CD4-positive, alpha-beta T cell treated with Interleukin-4 for 1 hour (primary cell): Measurements from ENCODE around the gene NOX1.

Experiments
- DNase-seq, 2 donors: peaks; one replicate each; pipeline ENCODE4 v3.0.0-alpha.2; 2020 to 2022

The NOX1 gene

GRCh38 chrX:100874325-100874724 is at the start of gene NOX1:
Gene NOX1, minus strand, starts transcription at chrX:100874359. Its CDS starts 220 bp downstream, at chrX:100874139.
- no peak for DNase-seq

DNA sequence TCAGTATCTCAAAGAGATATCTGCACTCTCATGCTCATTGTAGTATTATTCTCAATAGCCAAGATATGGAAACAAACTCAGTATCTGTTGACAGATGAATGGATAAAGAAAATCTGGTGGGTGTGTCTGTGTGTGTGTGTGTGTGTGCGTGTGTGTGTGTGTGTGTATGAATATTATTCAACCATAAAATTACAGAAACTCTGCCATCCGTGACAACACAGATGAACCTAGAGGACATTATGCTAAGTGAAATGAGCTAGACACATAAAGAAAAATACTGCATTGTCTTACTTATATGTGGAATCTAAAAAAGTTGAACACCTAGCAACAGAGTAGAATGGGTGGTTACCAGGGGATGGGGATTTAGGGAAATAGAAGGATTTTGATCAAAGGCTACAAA is 41.4 kb upstream of the NOX1 start:
- DNase-seq = no peak

DNA sequence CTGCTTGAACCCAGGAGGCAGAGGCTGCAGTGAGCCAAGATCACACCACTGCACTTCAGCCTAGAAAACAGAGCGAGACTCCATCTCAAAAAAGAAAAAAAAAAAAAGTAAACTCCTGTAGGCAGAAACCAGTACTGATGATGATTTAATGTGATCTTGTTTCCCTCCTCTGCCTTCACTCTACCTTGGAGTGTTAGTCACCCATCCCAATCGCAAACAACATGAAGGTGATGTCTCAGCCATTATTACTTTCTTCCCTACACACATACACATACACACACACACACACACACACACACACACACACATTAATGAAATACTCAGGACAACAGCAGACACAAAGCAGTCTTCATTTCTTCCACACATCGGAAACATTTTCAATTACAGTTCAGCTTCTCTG is 39.0 kb upstream of the NOX1 start:
- DNase-seq = no peak

DNA sequence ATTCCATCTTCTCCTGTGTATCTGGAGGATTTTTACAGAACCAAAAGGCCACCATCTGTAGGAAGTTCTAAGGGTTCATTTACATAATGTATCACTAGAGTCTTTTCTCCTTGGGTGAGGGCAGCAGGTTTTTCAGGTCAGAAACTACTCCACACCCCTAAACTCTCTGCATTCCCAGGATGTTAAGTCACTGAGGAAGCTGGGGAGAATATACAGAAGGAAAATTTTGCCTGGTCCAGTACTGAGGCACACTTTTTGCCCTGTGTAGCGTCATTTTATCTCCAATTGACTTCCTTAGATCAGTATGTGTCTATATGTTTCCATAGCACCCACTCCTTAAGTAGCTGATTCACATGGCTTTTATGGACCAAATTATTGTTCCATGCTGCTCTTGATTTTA is 37.6 kb upstream of the NOX1 start:
- no peak for DNase-seq

DNA sequence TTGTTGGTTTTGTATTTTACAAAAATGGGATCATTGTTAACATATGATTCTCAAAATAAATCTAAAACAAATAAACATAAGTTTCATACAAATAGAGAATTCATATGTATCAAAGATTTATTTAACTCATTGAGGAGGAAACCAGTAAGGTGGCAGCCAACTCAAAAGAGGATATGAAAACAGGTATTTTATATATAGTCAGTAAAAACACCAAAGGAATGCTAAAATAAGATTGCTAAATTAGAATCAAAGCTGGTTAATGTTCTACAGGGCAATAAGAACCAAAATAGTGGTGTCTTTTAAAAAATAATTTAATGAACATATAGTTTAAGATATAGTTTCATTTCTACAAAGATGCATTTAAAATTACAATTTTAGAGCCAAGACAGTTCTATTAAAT is 31.5 kb upstream of the NOX1 start:
- no peak for DNase-seq

- DNase-seq = no peak
Measured at GRCh38 chrX:100904433-100904832, 30.3 kb upstream of the NOX1 start.

DNA sequence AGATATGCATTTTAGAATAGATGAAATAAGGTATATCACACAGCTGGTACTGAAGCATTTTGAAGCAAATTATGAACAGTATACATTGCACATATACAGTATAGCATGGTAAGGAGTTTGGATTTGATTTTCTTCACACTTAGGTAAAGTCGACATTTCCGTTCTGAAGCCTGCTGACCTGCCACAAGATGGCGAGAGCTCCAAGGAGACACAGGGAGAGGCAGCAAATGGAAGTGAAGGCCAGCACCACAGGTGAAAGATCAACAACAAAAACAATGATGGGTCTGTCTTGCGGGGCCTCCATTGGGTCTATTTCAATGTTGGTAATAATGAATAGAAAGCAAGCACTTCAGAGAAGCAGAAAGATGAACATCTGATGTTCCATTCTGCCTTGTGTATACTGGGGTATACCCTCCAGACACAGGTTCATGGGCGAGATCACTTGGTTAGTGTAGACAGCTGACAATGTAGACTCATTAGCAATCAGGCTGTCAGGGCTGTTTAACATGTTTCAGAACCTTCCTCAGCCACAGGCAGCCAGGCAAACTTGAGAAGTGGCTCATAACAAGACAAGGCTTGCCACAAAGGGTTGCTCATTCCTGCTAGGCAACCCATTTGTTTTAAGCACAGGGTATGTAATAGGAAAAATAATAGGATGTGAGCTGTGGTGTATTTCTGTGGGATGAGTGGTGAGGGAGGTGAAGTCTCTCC is 21.4 kb upstream of the NOX1 start:
- peak in 1 of 2 donors; percentile 6 for DNase-seq

GRCh38 chrX:100883654-100884053 is 9.5 kb upstream of the NOX1 start:
- no peak for DNase-seq

DNA sequence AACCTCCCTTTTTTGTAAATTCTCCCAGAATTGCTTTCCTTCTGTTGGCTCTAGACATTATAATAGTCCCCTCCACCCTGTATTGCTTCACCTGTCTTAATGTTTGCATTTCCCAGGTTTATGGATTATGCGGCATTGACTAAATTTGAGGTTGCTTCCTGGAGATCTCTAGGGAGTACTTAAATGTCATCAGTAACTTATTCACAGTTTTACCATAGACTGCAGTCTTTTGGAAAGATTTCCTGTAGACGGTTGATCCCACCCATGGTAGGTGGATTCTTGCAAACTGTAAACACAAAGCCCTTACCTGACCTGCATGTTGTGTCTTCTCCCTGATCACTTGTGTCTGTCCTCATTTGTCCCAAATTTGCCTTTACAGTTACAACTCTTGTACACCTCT is 6.2 kb upstream of the NOX1 start:
- no peak for DNase-seq

DNA sequence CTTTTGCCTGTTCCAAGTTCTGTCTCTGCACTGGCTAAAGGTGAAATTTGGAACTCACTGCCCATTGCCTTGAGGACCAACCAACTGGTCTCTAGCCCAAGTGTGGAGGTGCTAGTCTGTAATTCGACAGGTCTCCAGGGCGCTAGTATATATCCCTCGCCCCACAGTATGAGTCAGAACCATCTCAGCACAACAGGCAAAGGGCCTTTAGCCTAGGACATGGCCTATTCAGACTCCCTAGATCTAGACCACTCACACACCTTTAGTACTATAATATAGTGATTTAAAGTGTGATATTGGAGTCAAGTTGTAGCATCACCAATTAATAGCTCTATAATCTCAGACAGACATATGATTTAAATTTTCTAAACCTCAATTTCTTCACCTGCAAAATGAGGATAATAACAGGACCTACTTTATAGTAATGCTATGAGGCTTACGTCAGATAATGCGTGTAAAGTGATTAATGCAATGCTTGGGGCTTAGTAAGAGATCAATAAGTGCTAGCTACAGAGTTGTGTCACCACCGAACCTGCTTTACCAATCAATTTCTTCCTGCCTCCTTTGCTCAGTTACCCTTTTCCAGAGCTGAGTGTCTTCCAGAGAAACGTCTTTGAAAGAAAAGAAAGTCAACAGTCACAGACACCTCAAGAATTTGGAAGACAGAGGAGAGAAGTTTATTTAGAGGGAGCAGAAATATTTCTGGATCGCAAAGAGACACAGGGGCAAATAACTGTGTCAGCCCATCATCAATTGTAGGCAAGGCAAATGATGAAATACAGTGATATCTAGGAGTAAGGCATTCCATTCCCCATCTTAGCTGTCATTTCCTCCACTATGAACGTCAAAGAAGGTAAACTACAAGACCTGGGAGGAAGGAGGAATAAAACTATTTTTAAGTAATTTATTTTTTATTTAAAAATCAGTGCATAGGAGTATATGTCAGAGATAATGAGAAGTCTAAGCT is 2.3 kb downstream of the NOX1 start:
- no peak for DNase-seq

DNA sequence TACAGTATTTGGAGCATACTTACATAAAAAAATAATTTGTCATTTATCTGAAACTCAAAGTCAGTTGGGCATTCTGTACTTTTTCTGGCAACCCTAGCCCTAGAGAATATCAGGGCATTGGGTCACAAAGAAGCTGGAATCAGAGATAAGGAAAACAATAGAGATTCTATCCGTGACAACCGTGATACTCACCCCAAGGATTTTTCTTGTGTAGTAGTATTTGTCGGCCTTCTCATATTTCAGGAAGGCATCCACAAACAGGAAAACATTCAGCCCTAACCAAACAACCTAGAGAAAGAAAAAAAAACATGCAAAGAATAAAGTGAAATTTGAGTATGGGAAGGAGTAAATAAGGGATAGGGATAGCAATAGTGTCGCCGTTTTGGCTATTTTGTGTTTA is 3.6 kb downstream of the NOX1 start:
- DNase-seq = no peak

DNA sequence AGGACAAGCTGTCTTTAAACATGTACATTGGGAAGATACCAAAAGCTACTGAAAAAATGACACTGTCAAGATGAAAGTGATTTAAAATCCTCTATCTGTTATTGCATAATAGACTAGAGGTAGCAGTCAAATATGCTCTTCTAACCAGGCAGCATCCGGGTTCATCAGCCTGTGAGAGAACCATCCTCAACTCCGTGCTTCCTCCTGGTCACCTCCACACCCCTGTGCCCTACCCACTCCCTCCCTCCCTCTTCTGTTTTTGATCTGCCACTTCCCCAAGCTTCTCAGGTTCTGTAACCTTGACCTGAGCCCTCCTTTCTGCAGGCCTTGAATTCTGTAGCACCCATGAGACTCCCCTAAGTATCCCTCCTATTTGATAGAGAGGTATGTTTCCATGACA is 5.9 kb downstream of the NOX1 start:
- no peak for DNase-seq

GRCh38 chrX:100864657-100865391 is 9.3 kb downstream of the NOX1 start:
- DNase-seq = no peak

DNA sequence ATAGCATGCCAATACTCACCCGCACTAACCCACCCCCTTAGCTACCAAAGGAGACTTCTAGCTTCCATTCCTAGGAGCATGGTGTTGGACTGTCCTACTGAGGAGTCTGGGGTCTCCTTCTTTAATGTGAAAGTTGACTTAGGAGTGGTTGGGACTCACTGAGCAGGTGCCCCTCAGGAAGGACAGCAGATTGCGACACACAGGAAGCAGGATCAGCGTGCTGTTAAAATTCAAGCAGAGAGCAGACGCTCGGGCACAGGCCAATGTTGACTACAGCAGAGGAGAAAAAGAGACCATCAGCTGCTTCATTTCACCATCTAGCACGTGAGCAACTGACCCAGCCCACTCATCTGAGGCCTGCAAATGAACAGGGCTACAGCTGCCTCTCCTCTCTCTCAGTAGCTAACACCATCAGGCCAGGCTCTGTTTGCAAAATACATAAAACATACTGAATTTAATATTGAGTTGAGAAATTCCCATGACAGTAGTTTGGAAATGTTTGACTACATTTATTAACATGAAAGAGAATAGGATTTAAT is 10.8 kb downstream of the NOX1 start:
- DNase-seq = no peak

GRCh38 chrX:100852810-100853209 is 21.3 kb downstream of the NOX1 start:
- DNase-seq = no peak

- no peak for DNase-seq
Measured at GRCh38 chrX:100850317-100850716, 23.8 kb downstream of the NOX1 start.

DNA sequence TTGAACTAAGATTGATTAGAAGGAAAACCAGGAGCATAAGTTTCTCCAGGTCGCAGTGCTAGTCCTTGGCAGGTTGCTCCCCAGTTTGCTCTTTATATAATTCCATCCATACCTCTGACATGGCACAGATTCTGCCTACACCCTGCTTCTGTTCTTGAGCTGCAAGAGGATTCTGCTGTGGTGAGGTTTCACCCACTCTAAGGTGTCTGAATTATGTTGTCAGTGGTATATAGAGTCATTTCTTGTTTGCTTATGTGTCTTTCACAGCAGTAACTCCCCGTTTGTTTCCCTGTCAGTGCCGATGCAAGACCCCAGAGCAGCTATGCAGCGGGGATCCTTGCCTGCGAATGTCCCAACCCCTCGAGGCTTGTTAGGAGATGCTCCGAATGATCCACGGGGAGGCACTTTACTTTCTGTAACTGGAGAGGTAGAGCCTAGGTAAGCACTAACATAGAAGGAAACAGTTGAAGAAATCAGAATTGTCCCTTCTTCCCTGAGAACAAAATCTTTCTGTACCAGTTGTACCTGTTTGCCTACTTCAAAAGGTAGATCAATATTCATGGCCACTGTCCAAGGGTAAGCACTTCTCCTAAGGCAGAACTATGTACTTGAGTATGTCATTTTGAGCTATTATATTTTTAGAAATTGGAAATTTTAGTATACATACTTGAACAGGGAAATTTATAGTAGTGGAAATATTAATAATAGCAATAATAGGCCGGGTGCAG is 42.8 kb downstream of the NOX1 start:
- no peak for DNase-seq

- DNase-seq = peak in 1 of 2 donors; percentile 14
Measured at GRCh38 chrX:100830547-100830946, 43.6 kb downstream of the NOX1 start.

DNA sequence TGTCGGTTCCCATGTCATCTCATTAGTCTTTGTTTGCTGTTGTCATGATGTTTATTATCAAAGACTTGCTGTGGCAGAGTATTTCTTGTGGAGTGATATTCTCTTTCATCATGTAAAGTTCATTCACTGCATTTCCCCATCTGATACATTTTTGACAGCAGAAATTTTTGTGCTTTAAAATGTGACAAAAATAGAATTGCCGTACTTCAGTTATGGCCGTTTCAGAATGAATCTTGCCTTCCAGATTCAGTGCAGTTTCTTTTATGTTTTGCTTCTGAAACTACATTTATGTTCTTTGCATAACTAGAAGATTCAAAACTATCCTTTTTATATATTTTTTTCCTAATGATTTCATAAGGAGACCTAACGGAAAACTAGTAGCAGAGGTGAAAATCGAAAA is 44.0 kb downstream of the NOX1 start:
- DNase-seq = no peak

DNA sequence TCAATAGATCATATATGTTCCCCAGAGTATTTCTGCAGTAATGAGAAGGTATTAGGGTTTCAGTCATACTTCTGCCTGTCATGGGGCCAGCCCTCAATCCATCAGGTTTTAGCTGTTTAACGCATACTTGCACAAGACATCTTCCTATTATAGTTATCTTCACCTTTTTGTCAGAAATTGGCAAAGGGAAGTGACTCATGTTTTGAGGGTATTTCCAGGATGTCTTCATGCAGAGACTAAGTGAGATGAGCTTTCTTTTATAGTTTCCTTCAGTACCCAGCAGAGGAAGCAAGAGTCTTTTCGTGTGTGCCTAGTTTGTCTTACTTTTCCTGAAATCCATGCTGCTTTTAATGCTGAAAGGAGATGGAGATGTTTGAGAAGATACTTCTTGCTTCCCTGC is 44.4 kb downstream of the NOX1 start:
- DNase-seq = peak in 1 of 2 donors; percentile 64

GRCh38 chrX:100819837-100820666 is 54.1 kb downstream of the NOX1 start, which contains the start of gene CSTF2:
Gene CSTF2, plus strand, starts transcription at chrX:100820391. Its CDS starts 26 bp downstream, at chrX:100820417.
- peak; percentile 80 to 81 for DNase-seq

DNA sequence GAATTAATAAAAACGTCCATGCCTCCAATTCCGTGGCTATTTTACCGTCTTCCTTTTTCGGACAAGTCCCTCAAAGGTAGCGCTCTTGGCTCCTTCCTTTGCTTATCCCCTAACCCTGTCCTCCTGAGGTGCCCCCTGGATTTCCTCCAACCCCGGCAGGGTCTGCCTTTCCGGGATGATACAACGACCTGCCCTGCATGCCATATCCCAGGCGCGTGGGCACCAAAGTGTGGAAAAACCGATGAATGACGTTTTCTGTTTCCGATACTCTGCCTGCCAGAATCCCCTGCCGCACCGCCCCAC is 54.7 kb downstream of the NOX1 start:
- no peak for DNase-seq
